ENCODE data around the gene AFF3.

AFF3 gene

GRCh38 chr2:99514357-99514756 is 628.0 kb downstream of the AFF3 start:
- Histone ChIP-seq H3K4me3 (ENCODE audit: low read length) (no peak overlapping the region), H3K9me3 (replicated peaks; ENCODE audit: insufficient read depth, low read length) (no peaks in the 10 kb centered on the region), H3K27ac (ENCODE audit: low read length) (no peak overlapping the region), H3K27me3 (replicated peaks; ENCODE audit: insufficient read depth, low read length) (no peaks in the 10 kb centered on the region), H4K20me1 (ENCODE audit: insufficient read depth, low read length) (no peaks in the 10 kb centered on the region), H3K9me2 (replicated peaks; ENCODE audit: insufficient read depth, low read length) (no peaks in the 10 kb centered on the region), H3K9ac (ENCODE audit: low read length) (no peak overlapping the region), H3K4me2 (ENCODE audit: low read depth, low read length) (no peak overlapping the region), H2AFZ (ENCODE audit: low read length) (no peak overlapping the region), H3K36me3 (replicated peaks; ENCODE audit: insufficient read depth, low read length) (no peaks in the 10 kb centered on the region), H3K79me2 (ENCODE audit: low read length) (no peaks in the 10 kb centered on the region), H3F3A (ENCODE audit: insufficient read depth, low read length) (no peaks in the 10 kb centered on the region), H3K4me1 (ENCODE audit: low read length) (no peaks in the 10 kb centered on the region)
- TF ChIP-seq CTCF (IDR thresholded peaks at IDR 0.05; ENCODE audit: low read length) (no peak), EZH2 (optimal IDR thresholded peaks at IDR 0.05; ENCODE audit: low read depth, low read length) (no peak), EZH2phosphoT487 (IDR thresholded peaks at IDR 0.05; ENCODE audit: low read length) (no peak)
- DNase-seq = no peak

- H3K4me3 ChIP-seq (ENCODE audit: low read length) = no peak overlapping the region
- H3K9ac ChIP-seq (ENCODE audit: low read length) = no peak overlapping the region
- no peaks in the 10 kb centered on the region for H3K79me2 ChIP-seq (ENCODE audit: low read length)
- H3K36me3 ChIP-seq (replicated peaks; ENCODE audit: insufficient read depth, low read length) = no peaks in the 10 kb centered on the region
- no peaks in the 10 kb centered on the region for H4K20me1 ChIP-seq (ENCODE audit: insufficient read depth, low read length)
- peaks cover 6% of the 10 kb centered on the region for H3K4me1 ChIP-seq (ENCODE audit: low read length)
- H3F3A ChIP-seq (ENCODE audit: insufficient read depth, low read length) = no peaks in the 10 kb centered on the region
- H3K9me3 ChIP-seq (replicated peaks; ENCODE audit: insufficient read depth, low read length) = no peaks in the 10 kb centered on the region
- no peak overlapping the region for H3K27ac ChIP-seq (ENCODE audit: low read length)
- no peak overlapping the region for H2AFZ ChIP-seq (ENCODE audit: low read length)
- DNase-seq = no peak
- H3K27me3 ChIP-seq (replicated peaks; ENCODE audit: insufficient read depth, low read length) = no peaks in the 10 kb centered on the region
- H3K9me2 ChIP-seq (replicated peaks; ENCODE audit: insufficient read depth, low read length) = no peaks in the 10 kb centered on the region
- TF ChIP-seq CTCF (IDR thresholded peaks at IDR 0.05; ENCODE audit: low read length) (no peak), EZH2 (optimal IDR thresholded peaks at IDR 0.05; ENCODE audit: low read depth, low read length) (no peak), EZH2phosphoT487 (IDR thresholded peaks at IDR 0.05; ENCODE audit: low read length) (no peak)
- no peak overlapping the region for H3K4me2 ChIP-seq (ENCODE audit: low read depth, low read length)
These were observed 630.2 kb downstream of the AFF3 start for GRCh38 chr2:99512181-99512591.

GRCh38 chr2:99509387-99509786 is 633.0 kb downstream of the AFF3 start:
- no peaks in the 10 kb centered on the region for H3F3A ChIP-seq (ENCODE audit: insufficient read depth, low read length)
- no peaks in the 10 kb centered on the region for H4K20me1 ChIP-seq (ENCODE audit: insufficient read depth, low read length)
- peaks cover 6% of the 10 kb centered on the region for H3K4me1 ChIP-seq (ENCODE audit: low read length)
- H2AFZ ChIP-seq (ENCODE audit: low read length) = no peak overlapping the region
- H3K4me3 ChIP-seq (ENCODE audit: low read length) = no peak overlapping the region
- no peak for DNase-seq
- H3K9me3 ChIP-seq (replicated peaks; ENCODE audit: insufficient read depth, low read length) = no peaks in the 10 kb centered on the region
- H3K27me3 ChIP-seq (replicated peaks; ENCODE audit: insufficient read depth, low read length) = no peaks in the 10 kb centered on the region
- no peak overlapping the region for H3K27ac ChIP-seq (ENCODE audit: low read length)
- no peaks in the 10 kb centered on the region for H3K9me2 ChIP-seq (replicated peaks; ENCODE audit: insufficient read depth, low read length)
- H3K4me2 ChIP-seq (ENCODE audit: low read depth, low read length) = no peak overlapping the region
- H3K9ac ChIP-seq (ENCODE audit: low read length) = no peak overlapping the region
- no peaks in the 10 kb centered on the region for H3K36me3 ChIP-seq (replicated peaks; ENCODE audit: insufficient read depth, low read length)
- no peaks in the 10 kb centered on the region for H3K79me2 ChIP-seq (ENCODE audit: low read length)
- TF ChIP-seq CTCF (IDR thresholded peaks at IDR 0.05; ENCODE audit: low read length) (no peak), EZH2 (optimal IDR thresholded peaks at IDR 0.05; ENCODE audit: low read depth, low read length) (no peak), EZH2phosphoT487 (IDR thresholded peaks at IDR 0.05; ENCODE audit: low read length) (no peak)
